GM19397 (cell line): Measurements from ENCODE around the gene RASIP1.
A peak's percentile ranks its signal among the peaks of the same experiment; 100 is the strongest.
"Not testable (repeated sequence)": the region's sequence is repeated elsewhere in the genome, so short reads cannot be mapped to it uniquely, and the experiment has no call there.

Source experiments
- ATAC-seq: cut with Tn5 transposase; IDR thresholded peaks from one replicate; pipeline ENCODE4 v1.9.1; 2021; ENCODE audit warnings: mild to moderate bottlenecking, moderate library complexity; ENCODE audit not compliant: unreplicated experiment

Gene RASIP1

GRCh38 chr19:48713864-48714755, 26.3 kb downstream of the RASIP1 start:
- ATAC-seq, result peak; percentile 89

- ATAC-seq, result no peak
Measured at GRCh38 chr19:48713041-48713863, 27.2 kb downstream of the RASIP1 start.

GRCh38 chr19:48711106-48711662, 29.2 kb downstream of the RASIP1 start:
- no peak for ATAC-seq

GRCh38 chr19:48708471-48708870, 31.9 kb downstream of the RASIP1 start:
- ATAC-seq, result no peak

GRCh38 chr19:48705431-48705830, 35.0 kb downstream of the RASIP1 start:
- ATAC-seq, result no peak

- no peak for ATAC-seq
Measured at GRCh38 chr19:48703316-48703715, 37.1 kb downstream of the RASIP1 start.

- ATAC-seq, result no peak
Measured at GRCh38 chr19:48702701-48703100, 37.7 kb downstream of the RASIP1 start.

- ATAC-seq, result no peak
Measured at GRCh38 chr19:48698046-48698445, 42.4 kb downstream of the RASIP1 start.

- no peak for ATAC-seq
Measured at GRCh38 chr19:48696353-48697010, 43.9 kb downstream of the RASIP1 start.

GRCh38 chr19:48695743-48696352, 44.6 kb downstream of the RASIP1 start, which contains the start of gene FUT2:
Gene FUT2, plus strand, starts transcription at chr19:48695971. Its CDS starts 6,986 bp downstream, at chr19:48702957.
- no peak for ATAC-seq

- not testable (repeated sequence) for ATAC-seq
Measured at GRCh38 chr19:48693629-48694028, 46.8 kb downstream of the RASIP1 start.

- no peak for ATAC-seq
Measured at GRCh38 chr19:48689449-48689848, 51.0 kb downstream of the RASIP1 start.

- ATAC-seq, result no peak
Measured at GRCh38 chr19:48687776-48688175, 52.6 kb downstream of the RASIP1 start.

GRCh38 chr19:48686637-48687036, 53.8 kb downstream of the RASIP1 start:
- not testable (repeated sequence) for ATAC-seq

GRCh38 chr19:48686088-48686487, 54.3 kb downstream of the RASIP1 start:
- no peak for ATAC-seq

GRCh38 chr19:48685583-48685982, 54.8 kb downstream of the RASIP1 start:
- ATAC-seq, result no peak

GRCh38 chr19:48683349-48683748, 57.1 kb downstream of the RASIP1 start:
- ATAC-seq, result no peak

GRCh38 chr19:48681127-48681470, 59.3 kb downstream of the RASIP1 start:
- no peak for ATAC-seq

GRCh38 chr19:48680436-48681126, 59.8 kb downstream of the RASIP1 start:
- ATAC-seq, result no peak

- not testable (repeated sequence) for ATAC-seq
Measured at GRCh38 chr19:48680006-48680405, 60.4 kb downstream of the RASIP1 start.
